H9 (cell line): Measurements from ENCODE around the gene TBC1D8B. TPM values are rescaled to one million over a fixed set of nuclear protein-coding genes. Genes with fewer than 3 reads are reported as not detected.

Experiments used
- DNase-seq: peaks from one replicate; pipeline ENCODE4 v3.0.0-alpha.2; 2017
- H2AFZ ChIP-seq: one replicate; pipeline ENCODE4 v1.6.1; 2013; ENCODE audit warnings: mild to moderate bottlenecking, low read length, control low read depth, moderate library complexity
- H2AK5ac ChIP-seq: 2 replicates; pipeline ENCODE4 v1.6.1; 2013; ENCODE audit warnings: low read length, control low read depth, mixed read lengths; ENCODE audit not compliant: insufficient read length
- H2BK120ac ChIP-seq: one replicate; pipeline ENCODE4 v1.6.1; 2013; ENCODE audit warnings: low read depth, mild to moderate bottlenecking, low read length, control low read depth, inconsistent platforms; ENCODE audit not compliant: poor library complexity, severe bottlenecking
- H2BK12ac ChIP-seq: 2 replicates; pipeline ENCODE4 v1.6.1; 2013; ENCODE audit warnings: low read length, control low read depth, mixed read lengths, low read depth; ENCODE audit not compliant: insufficient read length
- H2BK15ac ChIP-seq: 2 replicates; pipeline ENCODE4 v1.6.1; 2013; ENCODE audit warnings: low read depth, low read length, control low read depth
- H2BK20ac ChIP-seq: one replicate; pipeline ENCODE4 v1.6.1; 2013; ENCODE audit warnings: low read depth, mild to moderate bottlenecking, low read length, control low read depth, inconsistent platforms; ENCODE audit not compliant: poor library complexity, severe bottlenecking
- H2BK5ac ChIP-seq: 2 replicates; pipeline ENCODE4 v1.6.1; 2013; ENCODE audit warnings: low read length, control low read depth, mixed read lengths; ENCODE audit not compliant: insufficient read length
- H3K14ac ChIP-seq: 2 replicates; pipeline ENCODE4 v1.6.1; 2013; ENCODE audit warnings: low read length, control low read depth; ENCODE audit not compliant: insufficient read depth
- H3K18ac ChIP-seq: 2 replicates; pipeline ENCODE4 v1.6.1; 2013; ENCODE audit warnings: low read depth, mild to moderate bottlenecking, mixed read lengths, low read length, control low read depth; ENCODE audit not compliant: insufficient read length
- H3K23ac ChIP-seq: 2 replicates; pipeline ENCODE4 v1.6.1; 2013; ENCODE audit warnings: low read length, control low read depth, mixed read lengths, low read depth; ENCODE audit not compliant: insufficient read length
- H3K23me2 ChIP-seq: 2 replicates; pipeline ENCODE4 v1.6.1; 2013; ENCODE audit warnings: low read depth, mild to moderate bottlenecking, mixed read lengths, low read length, control low read depth; ENCODE audit not compliant: insufficient read length, poor library complexity, severe bottlenecking
- H3K27ac ChIP-seq: 2 replicates; pipeline ENCODE4 v1.5.1; 2013; ENCODE audit warnings: low read length, control low read depth, mixed read lengths, low read depth; ENCODE audit not compliant: insufficient read length
- H3K27me3 ChIP-seq: 2 replicates; pipeline ENCODE4 v1.6.1; 2013; ENCODE audit warnings: low read length, control low read depth, inconsistent platforms; ENCODE audit not compliant: insufficient read depth
- H3K4ac ChIP-seq: 2 replicates; pipeline ENCODE4 v1.6.1; 2013; ENCODE audit warnings: low read depth, mild to moderate bottlenecking, control low read depth, inconsistent platforms, low read length, moderate library complexity
- H3K4me1 ChIP-seq: 2 replicates; pipeline ENCODE4 v1.6.1; 2013; ENCODE audit warnings: low read length, control low read depth, inconsistent platforms; ENCODE audit not compliant: insufficient read depth
- H3K4me2 ChIP-seq: 2 replicates; pipeline ENCODE4 v1.6.1; 2013; ENCODE audit warnings: low read length, control low read depth, mixed read lengths; ENCODE audit not compliant: insufficient read length, insufficient read depth
- H3K56ac ChIP-seq: 2 replicates; pipeline ENCODE4 v1.6.1; 2013; ENCODE audit warnings: low read depth, mild to moderate bottlenecking, mixed read lengths, low read length, control low read depth; ENCODE audit not compliant: insufficient read length
- H3K79me1 ChIP-seq: 2 replicates; pipeline ENCODE4 v1.6.1; 2013; ENCODE audit warnings: low read depth, mild to moderate bottlenecking, moderate library complexity, low read length, control low read depth, inconsistent platforms; ENCODE audit not compliant: insufficient read depth, poor library complexity, severe bottlenecking
- H3K79me2 ChIP-seq: 2 replicates; pipeline ENCODE4 v1.6.1; 2013; ENCODE audit warnings: low read length, control low read depth, inconsistent platforms; ENCODE audit not compliant: insufficient read depth
- H3K9ac ChIP-seq: 2 replicates; pipeline ENCODE4 v1.6.1; 2013; ENCODE audit warnings: low read length, control low read depth, mixed read lengths; ENCODE audit not compliant: insufficient read length; ENCODE audit errors: extremely low read depth
- H3K9me3 ChIP-seq: one replicate; pipeline ENCODE4 v1.6.1; 2013; ENCODE audit warnings: low read depth, low read length, inconsistent platforms; ENCODE audit not compliant: control insufficient read depth
- H3T11ph ChIP-seq: one replicate; pipeline ENCODE4 v1.6.1; 2013; ENCODE audit warnings: mild to moderate bottlenecking, low read length, control low read depth, inconsistent platforms
- H4K20me1 ChIP-seq: one replicate; pipeline ENCODE4 v1.6.1; 2013; ENCODE audit not compliant: control insufficient read depth, insufficient read length, insufficient read depth
- H4K5ac ChIP-seq: 2 replicates; pipeline ENCODE4 v1.6.1; 2013; ENCODE audit warnings: low read depth, mild to moderate bottlenecking, mixed read lengths, low read length, control low read depth; ENCODE audit not compliant: insufficient read length
- H4K8ac ChIP-seq: replicated peaks from 2 replicates; pipeline ENCODE4 v1.6.1; 2013; ENCODE audit warnings: low read length, control low read depth, mixed read lengths, low read depth; ENCODE audit not compliant: insufficient read length
- H4K91ac ChIP-seq: 2 replicates; pipeline ENCODE4 v1.6.1; 2013; ENCODE audit warnings: low read depth, mild to moderate bottlenecking, moderate library complexity, mixed read lengths, low read length, control low read depth; ENCODE audit not compliant: insufficient read length
- H3K27ac Mint-ChIP-seq, 3 experiments: 2 replicates in 2 of 3; 3 replicates in 1 of 3; pipeline ENCODE4 v1.8.0; 2020 to 2021; ENCODE audit warnings: mixed read lengths in 3 of 3, mild to moderate bottlenecking in 1 of 3, moderate library complexity in 1 of 3
- H3K27me3 Mint-ChIP-seq: 2 replicates; pipeline ENCODE4 v1.8.0; 2021; ENCODE audit warnings: low read depth, mild to moderate bottlenecking, moderate library complexity, mixed read lengths
- H3K36me3 Mint-ChIP-seq, 3 experiments: 2 replicates in 2 of 3; 3 replicates in 1 of 3; pipeline ENCODE4 v1.8.0; 2020 to 2021; ENCODE audit warnings: low read depth in 3 of 3, mixed read lengths in 3 of 3; ENCODE audit not compliant: insufficient read depth in 1 of 3
- H3K4me1 Mint-ChIP-seq, 2 experiments: 2 replicates each; pipeline ENCODE4 v1.8.0; 2020; ENCODE audit warnings: mixed read lengths in 2 of 2
- H3K4me3 Mint-ChIP-seq, 2 experiments: 2 replicates in 1 of 2; 3 replicates in 1 of 2; pipeline ENCODE4 v1.8.0; 2020 to 2021; ENCODE audit warnings: mild to moderate bottlenecking in 2 of 2, mixed read lengths in 2 of 2, moderate library complexity in 1 of 2
- H3K9me3 Mint-ChIP-seq, 2 experiments: 2 replicates in 1 of 2; 3 replicates in 1 of 2; pipeline ENCODE4 v1.8.0; 2020; ENCODE audit warnings: mild to moderate bottlenecking in 2 of 2, mixed read lengths in 2 of 2, moderate library complexity in 1 of 2
- CTCF ChIP-seq: fragments of 200-600 bp; sonication (generic); conservative IDR thresholded peaks from 3 replicates; pipeline ENCODE4 v1.8.0; 2021; ENCODE audit warnings: antibody characterized with exemption, mild to moderate bottlenecking
- WGBS: extraction: QIAGEN DNeasy Blood & Tissue Kit; methylation state at CpG from one replicate; pipeline ENCODE4 v1.1.7; 2013; ENCODE audit warnings: missing lambda C conversion rate, low lambda C conversion rate, mixed read lengths; ENCODE audit not compliant: insufficient read length; ENCODE audit errors: extremely low coverage; 5-methylcytosine and 5-hydroxymethylcytosine counted together
- total RNA-seq: library from RNA; stranded (reverse); gene quantifications from 2 replicates; pipeline ENCODE4 v1.2.1, GENCODE V29; 2021

TBC1D8B gene
- total RNA-seq, 1 experiment from 2014 or later: 2.6 TPM

GRCh38 chrX:106902684-106903083 is 100.2 kb downstream of the TBC1D8B start:
- Histone ChIP-seq H2BK20ac (no peak overlapping the region), H3K27ac (no peak overlapping the region), H2BK5ac (no peak overlapping the region), H3K23ac (no peak overlapping the region), H2BK12ac (no peak overlapping the region), H4K8ac (no peak overlapping the region), H3K9me3 (no peaks in the 10 kb centered on the region), H3K79me2 (no peaks in the 10 kb centered on the region), H3K79me1 (no peaks in the 10 kb centered on the region), H3K9ac (no peak overlapping the region), H3K27me3 (no peaks in the 10 kb centered on the region), H3T11ph (no peak overlapping the region), H3K56ac (no peak overlapping the region), H3K23me2 (no peaks in the 10 kb centered on the region), H3K18ac (no peak overlapping the region), H4K20me1 (no peaks in the 10 kb centered on the region), H3K4me2 (no peak overlapping the region), H2BK15ac (no peak overlapping the region), H2AK5ac (no peak overlapping the region), H3K4me1 (no peaks in the 10 kb centered on the region), H3K14ac (no peak overlapping the region), H4K91ac (no peak overlapping the region), H2BK120ac (no peak overlapping the region), H2AFZ (no peak overlapping the region), H4K5ac (no peak overlapping the region), H3K4ac (no peak overlapping the region)
- Mint-ChIP-seq H3K27ac (no peak overlapping the region), H3K4me3 (no peak overlapping the region), H3K4me1 (peaks cover 9 to 10% of the 10 kb centered on the region in 2 experiments), H3K9me3 (peaks cover 0 to 56% of the 10 kb centered on the region in 2 experiments; a peak in 2 of 5 replicates), H3K36me3 (no peaks in the 10 kb centered on the region; a peak in 2 of 7 replicates), H3K27me3 (no peaks in the 10 kb centered on the region)
- TF ChIP-seq CTCF: no peak
- no peak for DNase-seq
- WGBS: no CpG with 5 or more reads among the region's 2 CpGs
